WTC11 (cell line): ENCODE data around the gene MEIS1.

ENCODE experiments used
- ETV6 ChIP-seq: sonication (generic); formaldehyde crosslinking; IDR thresholded peaks from 2 replicates; pipeline ENCODE4 v1.8.1; 2022; ENCODE audit warnings: mild to moderate bottlenecking, missing genetic modification reagents
- JUN ChIP-seq: sonication (generic); formaldehyde crosslinking; IDR thresholded peaks from 2 replicates; pipeline ENCODE4 v1.8.0; 2023; ENCODE audit warnings: mild to moderate bottlenecking, missing genetic modification reagents
- PRRX2 ChIP-seq: fragments of 250-450 bp; sonication (Bioruptor Pico); IDR thresholded peaks from 2 replicates; pipeline ENCODE4 v1.8.0; 2021; ENCODE audit warnings: mild to moderate bottlenecking
- RORB ChIP-seq: fragments of 250-450 bp; sonication (Bioruptor Pico); IDR thresholded peaks from 2 replicates; pipeline ENCODE4 v1.9.0; 2021; ENCODE audit warnings: mild to moderate bottlenecking
- TEAD4 ChIP-seq: sonication (generic); formaldehyde crosslinking; IDR thresholded peaks from 2 replicates; pipeline ENCODE4 v1.8.0; 2022; ENCODE audit warnings: mild to moderate bottlenecking, missing genetic modification reagents
- TF ChIP-seq, protein P1 (sequence below): fragments of 200-600 bp; IDR thresholded peaks from 2 replicates; pipeline ENCODE4 v1.8.0; 2022; ENCODE audit warnings: antibody characterized with exemption
- TF ChIP-seq, protein P2 (sequence below): sonication (generic); formaldehyde crosslinking; IDR thresholded peaks from 2 replicates; pipeline ENCODE4 v1.8.0; 2022; ENCODE audit warnings: mild to moderate bottlenecking, missing genetic modification reagents
- TF ChIP-seq, protein P3 (sequence below): sonication (generic); formaldehyde crosslinking; IDR thresholded peaks from 2 replicates; pipeline ENCODE4 v1.8.0; 2023; ENCODE audit warnings: missing genetic modification reagents
- TF ChIP-seq, protein P4 (sequence below): sonication (generic); formaldehyde crosslinking; conservative IDR thresholded peaks from 2 replicates; pipeline ENCODE4 v1.8.1; 2022; ENCODE audit warnings: mild to moderate bottlenecking, missing genetic modification reagents
- TF ChIP-seq, protein P5 (sequence below): fragments of 250-450 bp; sonication (Bioruptor Pico); IDR thresholded peaks from 2 replicates; pipeline ENCODE4 v1.9.0; 2021; ENCODE audit warnings: mild to moderate bottlenecking, borderline replicate concordance
- TF ChIP-seq, protein P6 (sequence below): sonication (generic); formaldehyde crosslinking; IDR thresholded peaks from 2 replicates; pipeline ENCODE4 v1.8.1; 2023; ENCODE audit warnings: mild to moderate bottlenecking, missing genetic modification reagents, moderate library complexity
- TF ChIP-seq, protein P7 (sequence below): sonication (generic); formaldehyde crosslinking; IDR thresholded peaks from 2 replicates; pipeline ENCODE4 v1.8.1; 2023; ENCODE audit warnings: mild to moderate bottlenecking, missing genetic modification reagents, borderline replicate concordance

DNA sequence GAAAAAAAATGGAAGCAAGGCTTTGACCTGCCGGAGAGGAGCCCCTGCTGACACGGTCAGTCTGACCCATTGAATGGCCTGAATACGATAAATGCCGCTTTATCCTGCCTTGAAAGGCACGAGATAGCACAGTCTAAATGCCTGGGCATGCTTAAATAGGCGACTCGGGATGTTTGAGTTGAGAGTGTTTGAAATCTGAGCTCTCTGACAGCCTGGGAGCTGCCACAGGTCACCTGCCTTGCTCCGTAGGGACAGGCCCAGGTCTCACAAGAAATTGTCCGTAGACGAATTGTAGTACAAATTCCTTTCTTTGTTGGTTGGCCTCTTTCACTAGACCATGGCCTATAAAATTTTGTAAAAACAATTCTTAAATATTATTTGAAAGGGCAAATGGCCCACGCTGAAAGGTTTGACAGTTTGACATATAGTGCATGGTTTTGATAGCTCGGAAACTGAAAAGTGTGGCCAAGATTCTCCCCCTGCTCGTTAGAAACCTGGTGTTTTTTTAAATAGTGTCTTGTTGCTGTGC is 72.8 kb downstream of the MEIS1 start:
- TF ChIP-seq TEAD4 (CRISPR knock-in tag) (no peak), JUN (CRISPR knock-in tag) (no peak), ETV6 (CRISPR knock-in tag) (no peak), RORB (no peak), PRRX2 (no peak)
- TF ChIP-seq, protein P1, sequence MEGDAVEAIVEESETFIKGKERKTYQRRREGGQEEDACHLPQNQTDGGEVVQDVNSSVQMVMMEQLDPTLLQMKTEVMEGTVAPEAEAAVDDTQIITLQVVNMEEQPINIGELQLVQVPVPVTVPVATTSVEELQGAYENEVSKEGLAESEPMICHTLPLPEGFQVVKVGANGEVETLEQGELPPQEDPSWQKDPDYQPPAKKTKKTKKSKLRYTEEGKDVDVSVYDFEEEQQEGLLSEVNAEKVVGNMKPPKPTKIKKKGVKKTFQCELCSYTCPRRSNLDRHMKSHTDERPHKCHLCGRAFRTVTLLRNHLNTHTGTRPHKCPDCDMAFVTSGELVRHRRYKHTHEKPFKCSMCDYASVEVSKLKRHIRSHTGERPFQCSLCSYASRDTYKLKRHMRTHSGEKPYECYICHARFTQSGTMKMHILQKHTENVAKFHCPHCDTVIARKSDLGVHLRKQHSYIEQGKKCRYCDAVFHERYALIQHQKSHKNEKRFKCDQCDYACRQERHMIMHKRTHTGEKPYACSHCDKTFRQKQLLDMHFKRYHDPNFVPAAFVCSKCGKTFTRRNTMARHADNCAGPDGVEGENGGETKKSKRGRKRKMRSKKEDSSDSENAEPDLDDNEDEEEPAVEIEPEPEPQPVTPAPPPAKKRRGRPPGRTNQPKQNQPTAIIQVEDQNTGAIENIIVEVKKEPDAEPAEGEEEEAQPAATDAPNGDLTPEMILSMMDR = no peak
- TF ChIP-seq, protein P2, sequence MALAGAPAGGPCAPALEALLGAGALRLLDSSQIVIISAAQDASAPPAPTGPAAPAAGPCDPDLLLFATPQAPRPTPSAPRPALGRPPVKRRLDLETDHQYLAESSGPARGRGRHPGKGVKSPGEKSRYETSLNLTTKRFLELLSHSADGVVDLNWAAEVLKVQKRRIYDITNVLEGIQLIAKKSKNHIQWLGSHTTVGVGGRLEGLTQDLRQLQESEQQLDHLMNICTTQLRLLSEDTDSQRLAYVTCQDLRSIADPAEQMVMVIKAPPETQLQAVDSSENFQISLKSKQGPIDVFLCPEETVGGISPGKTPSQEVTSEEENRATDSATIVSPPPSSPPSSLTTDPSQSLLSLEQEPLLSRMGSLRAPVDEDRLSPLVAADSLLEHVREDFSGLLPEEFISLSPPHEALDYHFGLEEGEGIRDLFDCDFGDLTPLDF (CRISPR knock-in tag) = no peak
- TF ChIP-seq, protein P3, sequence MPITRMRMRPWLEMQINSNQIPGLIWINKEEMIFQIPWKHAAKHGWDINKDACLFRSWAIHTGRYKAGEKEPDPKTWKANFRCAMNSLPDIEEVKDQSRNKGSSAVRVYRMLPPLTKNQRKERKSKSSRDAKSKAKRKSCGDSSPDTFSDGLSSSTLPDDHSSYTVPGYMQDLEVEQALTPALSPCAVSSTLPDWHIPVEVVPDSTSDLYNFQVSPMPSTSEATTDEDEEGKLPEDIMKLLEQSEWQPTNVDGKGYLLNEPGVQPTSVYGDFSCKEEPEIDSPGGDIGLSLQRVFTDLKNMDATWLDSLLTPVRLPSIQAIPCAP = no peak
- TF ChIP-seq, protein P4, sequence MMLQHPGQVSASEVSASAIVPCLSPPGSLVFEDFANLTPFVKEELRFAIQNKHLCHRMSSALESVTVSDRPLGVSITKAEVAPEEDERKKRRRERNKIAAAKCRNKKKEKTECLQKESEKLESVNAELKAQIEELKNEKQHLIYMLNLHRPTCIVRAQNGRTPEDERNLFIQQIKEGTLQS (CRISPR knock-in tag) = no peak
- TF ChIP-seq, protein P5, sequence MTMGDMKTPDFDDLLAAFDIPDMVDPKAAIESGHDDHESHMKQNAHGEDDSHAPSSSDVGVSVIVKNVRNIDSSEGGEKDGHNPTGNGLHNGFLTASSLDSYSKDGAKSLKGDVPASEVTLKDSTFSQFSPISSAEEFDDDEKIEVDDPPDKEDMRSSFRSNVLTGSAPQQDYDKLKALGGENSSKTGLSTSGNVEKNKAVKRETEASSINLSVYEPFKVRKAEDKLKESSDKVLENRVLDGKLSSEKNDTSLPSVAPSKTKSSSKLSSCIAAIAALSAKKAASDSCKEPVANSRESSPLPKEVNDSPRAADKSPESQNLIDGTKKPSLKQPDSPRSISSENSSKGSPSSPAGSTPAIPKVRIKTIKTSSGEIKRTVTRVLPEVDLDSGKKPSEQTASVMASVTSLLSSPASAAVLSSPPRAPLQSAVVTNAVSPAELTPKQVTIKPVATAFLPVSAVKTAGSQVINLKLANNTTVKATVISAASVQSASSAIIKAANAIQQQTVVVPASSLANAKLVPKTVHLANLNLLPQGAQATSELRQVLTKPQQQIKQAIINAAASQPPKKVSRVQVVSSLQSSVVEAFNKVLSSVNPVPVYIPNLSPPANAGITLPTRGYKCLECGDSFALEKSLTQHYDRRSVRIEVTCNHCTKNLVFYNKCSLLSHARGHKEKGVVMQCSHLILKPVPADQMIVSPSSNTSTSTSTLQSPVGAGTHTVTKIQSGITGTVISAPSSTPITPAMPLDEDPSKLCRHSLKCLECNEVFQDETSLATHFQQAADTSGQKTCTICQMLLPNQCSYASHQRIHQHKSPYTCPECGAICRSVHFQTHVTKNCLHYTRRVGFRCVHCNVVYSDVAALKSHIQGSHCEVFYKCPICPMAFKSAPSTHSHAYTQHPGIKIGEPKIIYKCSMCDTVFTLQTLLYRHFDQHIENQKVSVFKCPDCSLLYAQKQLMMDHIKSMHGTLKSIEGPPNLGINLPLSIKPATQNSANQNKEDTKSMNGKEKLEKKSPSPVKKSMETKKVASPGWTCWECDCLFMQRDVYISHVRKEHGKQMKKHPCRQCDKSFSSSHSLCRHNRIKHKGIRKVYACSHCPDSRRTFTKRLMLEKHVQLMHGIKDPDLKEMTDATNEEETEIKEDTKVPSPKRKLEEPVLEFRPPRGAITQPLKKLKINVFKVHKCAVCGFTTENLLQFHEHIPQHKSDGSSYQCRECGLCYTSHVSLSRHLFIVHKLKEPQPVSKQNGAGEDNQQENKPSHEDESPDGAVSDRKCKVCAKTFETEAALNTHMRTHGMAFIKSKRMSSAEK (CRISPR knock-in tag) = no peak
- TF ChIP-seq, protein P6, sequence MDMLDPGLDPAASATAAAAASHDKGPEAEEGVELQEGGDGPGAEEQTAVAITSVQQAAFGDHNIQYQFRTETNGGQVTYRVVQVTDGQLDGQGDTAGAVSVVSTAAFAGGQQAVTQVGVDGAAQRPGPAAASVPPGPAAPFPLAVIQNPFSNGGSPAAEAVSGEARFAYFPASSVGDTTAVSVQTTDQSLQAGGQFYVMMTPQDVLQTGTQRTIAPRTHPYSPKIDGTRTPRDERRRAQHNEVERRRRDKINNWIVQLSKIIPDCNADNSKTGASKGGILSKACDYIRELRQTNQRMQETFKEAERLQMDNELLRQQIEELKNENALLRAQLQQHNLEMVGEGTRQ (CRISPR knock-in tag) = peak; percentile 33; the same call in 1 of the 2 replicates
- TF ChIP-seq, protein P7, sequence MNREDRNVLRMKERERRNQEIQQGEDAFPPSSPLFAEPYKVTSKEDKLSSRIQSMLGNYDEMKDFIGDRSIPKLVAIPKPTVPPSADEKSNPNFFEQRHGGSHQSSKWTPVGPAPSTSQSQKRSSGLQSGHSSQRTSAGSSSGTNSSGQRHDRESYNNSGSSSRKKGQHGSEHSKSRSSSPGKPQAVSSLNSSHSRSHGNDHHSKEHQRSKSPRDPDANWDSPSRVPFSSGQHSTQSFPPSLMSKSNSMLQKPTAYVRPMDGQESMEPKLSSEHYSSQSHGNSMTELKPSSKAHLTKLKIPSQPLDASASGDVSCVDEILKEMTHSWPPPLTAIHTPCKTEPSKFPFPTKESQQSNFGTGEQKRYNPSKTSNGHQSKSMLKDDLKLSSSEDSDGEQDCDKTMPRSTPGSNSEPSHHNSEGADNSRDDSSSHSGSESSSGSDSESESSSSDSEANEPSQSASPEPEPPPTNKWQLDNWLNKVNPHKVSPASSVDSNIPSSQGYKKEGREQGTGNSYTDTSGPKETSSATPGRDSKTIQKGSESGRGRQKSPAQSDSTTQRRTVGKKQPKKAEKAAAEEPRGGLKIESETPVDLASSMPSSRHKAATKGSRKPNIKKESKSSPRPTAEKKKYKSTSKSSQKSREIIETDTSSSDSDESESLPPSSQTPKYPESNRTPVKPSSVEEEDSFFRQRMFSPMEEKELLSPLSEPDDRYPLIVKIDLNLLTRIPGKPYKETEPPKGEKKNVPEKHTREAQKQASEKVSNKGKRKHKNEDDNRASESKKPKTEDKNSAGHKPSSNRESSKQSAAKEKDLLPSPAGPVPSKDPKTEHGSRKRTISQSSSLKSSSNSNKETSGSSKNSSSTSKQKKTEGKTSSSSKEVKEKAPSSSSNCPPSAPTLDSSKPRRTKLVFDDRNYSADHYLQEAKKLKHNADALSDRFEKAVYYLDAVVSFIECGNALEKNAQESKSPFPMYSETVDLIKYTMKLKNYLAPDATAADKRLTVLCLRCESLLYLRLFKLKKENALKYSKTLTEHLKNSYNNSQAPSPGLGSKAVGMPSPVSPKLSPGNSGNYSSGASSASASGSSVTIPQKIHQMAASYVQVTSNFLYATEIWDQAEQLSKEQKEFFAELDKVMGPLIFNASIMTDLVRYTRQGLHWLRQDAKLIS (CRISPR knock-in tag) = no peak
